CD4-positive, CD25-positive, alpha-beta regulatory T cell (primary cell): ENCODE measurements around the gene SORBS1. TPM values are rescaled to one million over a fixed set of nuclear protein-coding genes. Genes with fewer than 3 reads are reported as not detected.

ENCODE experiments used
- ATAC-seq, 2 donors: fragments of 150-1000 bp; cut with Tn5 transposase; one replicate each; pipeline ENCODE4 v1.10.0; 2021; ENCODE audit warnings: low read depth in 2 of 2, moderate number of reproducible peaks in 2 of 2, moderate library complexity in 1 of 2
- DNase-seq, 3 donors: peaks; one replicate each; pipeline versions ENCODE4 v3.0.0 to v3.0.0-alpha.2; 2012 to 2022; ENCODE audit warnings: mixed read lengths in 1 of 3
- H3K27ac ChIP-seq: one replicate; pipeline ENCODE4 v1.7.0; 2013; ENCODE audit warnings: mild to moderate bottlenecking, low read length; ENCODE audit not compliant: insufficient read depth, poor library complexity, severe bottlenecking
- H3K27me3 ChIP-seq: one replicate; pipeline ENCODE4 v1.7.0; 2013; ENCODE audit warnings: low read length; ENCODE audit not compliant: control insufficient read depth, insufficient read depth
- H3K36me3 ChIP-seq: one replicate; pipeline ENCODE4 v1.7.0; 2013; ENCODE audit warnings: mild to moderate bottlenecking, low read length, moderate library complexity; ENCODE audit not compliant: control insufficient read depth, insufficient read depth
- H3K4me1 ChIP-seq: 2 replicates; pipeline ENCODE4 v1.7.0; 2013; ENCODE audit warnings: mild to moderate bottlenecking, low read length; ENCODE audit not compliant: insufficient read depth, control insufficient read depth, poor library complexity, severe bottlenecking
- H3K4me3 ChIP-seq: one replicate; pipeline ENCODE4 v1.7.0; 2013; ENCODE audit warnings: low read depth, mild to moderate bottlenecking, low read length, moderate library complexity
- H3K9me3 ChIP-seq, 2 experiments: 1 replicate in 1 of 2; 2 replicates in 1 of 2; pipeline ENCODE4 v1.7.0; 2013; ENCODE audit warnings: low read length in 2 of 2, mild to moderate bottlenecking in 1 of 2, moderate library complexity in 1 of 2; ENCODE audit not compliant: control insufficient read depth in 2 of 2
- H3K27ac Mint-ChIP-seq, 3 donors: one replicate each; pipeline ENCODE4 v1.8.0; 2020 to 2022; ENCODE audit warnings: mild to moderate bottlenecking in 3 of 3, mixed read lengths in 3 of 3, moderate library complexity in 2 of 3
- H3K27me3 Mint-ChIP-seq: one replicate; pipeline ENCODE4 v1.8.0; 2022; ENCODE audit warnings: mild to moderate bottlenecking, mixed read lengths
- H3K36me3 Mint-ChIP-seq: one replicate; pipeline ENCODE4 v1.8.0; 2020; ENCODE audit warnings: mixed read lengths
- H3K4me1 Mint-ChIP-seq, 4 donors: one replicate each; pipeline ENCODE4 v1.8.0; 2020 to 2022; ENCODE audit warnings: mixed read lengths in 4 of 4, mild to moderate bottlenecking in 1 of 4
- H3K4me3 Mint-ChIP-seq, 4 donors: one replicate each; pipeline ENCODE4 v1.8.0; 2020 to 2022; ENCODE audit warnings: mild to moderate bottlenecking in 4 of 4, mixed read lengths in 4 of 4, moderate library complexity in 3 of 4
- H3K9me3 Mint-ChIP-seq, 7 donors: one replicate each; pipeline ENCODE4 v1.8.0; 2020 to 2022; ENCODE audit warnings: mixed read lengths in 7 of 7, mild to moderate bottlenecking in 3 of 7, moderate library complexity in 2 of 7
- polyA plus RNA-seq, 4 donors: library from polyadenylated mRNA; unstranded; fragments of 300-500 nt; fragmentation: Illumina TruSeq; gene quantifications; one replicate each; pipeline ENCODE4 v1.2.3, GENCODE V29; 2021
- total RNA-seq: library from RNA; stranded (reverse); gene quantifications from one replicate; pipeline ENCODE4 v1.2.3, GENCODE V29; 2022

The SORBS1 gene
- total and polyA plus RNA-seq, 5 donors from 2014 or later, result 0.31 to 3.7 (median 0.38) TPM

- H3K36me3 Mint-ChIP-seq, result no peaks in the 10 kb centered on the region
- Histone ChIP-seq H3K27me3 (peaks cover 3% of the 10 kb centered on the region), H3K9me3 (no peaks in the 10 kb centered on the region), H3K4me1 (peaks cover 5% of the 10 kb centered on the region), H3K36me3 (no peaks in the 10 kb centered on the region), H3K27ac (no peak overlapping the region), H3K4me3 (no peak overlapping the region)
- ATAC-seq (no peak), DNase-seq (no peak)
- H3K27me3 Mint-ChIP-seq, result peaks cover 22% of the 10 kb centered on the region
- peaks cover 5 to 19% (median 8%) of the 10 kb centered on the region in 4 donors for H3K4me1 Mint-ChIP-seq
- H3K9me3 Mint-ChIP-seq, result no peaks in the 10 kb centered on the region
- H3K27ac Mint-ChIP-seq, result peak overlapping the region in 2 of 3 donors; percentile 20 to 83
- H3K4me3 Mint-ChIP-seq, result peak overlapping the region; percentile 87 to 95 (median 94)
Observed at GRCh38 chr10:95562341-95562965, 1.3 kb upstream of the SORBS1 start.

GRCh38 chr10:95561864-95562177, 650 bp upstream of the SORBS1 start:
- no peak for DNase-seq
- peak overlapping the region; percentile 45 for H3K4me3 ChIP-seq
- peak overlapping the region; percentile 20 to 83 (median 39) for H3K27ac Mint-ChIP-seq

GRCh38 chr10:95560278-95561176, 644 bp downstream of the SORBS1 start:
- no peak overlapping the region for H3K27ac ChIP-seq
- peaks cover 5% of the 10 kb centered on the region for H3K4me1 ChIP-seq
- no peaks in the 10 kb centered on the region for H3K36me3 ChIP-seq
- ATAC-seq, result peak in 1 of 2 donors; percentile 33
- peaks cover 3% of the 10 kb centered on the region for H3K27me3 ChIP-seq
- peak overlapping the region; percentile 78 for H3K4me3 ChIP-seq
- no peaks in the 10 kb centered on the region for H3K9me3 ChIP-seq
- Mint-ChIP-seq H3K27me3 (peaks cover 30% of the 10 kb centered on the region), H3K4me1 (peaks cover 5 to 19% (median 8%) of the 10 kb centered on the region in 4 donors), H3K27ac (peak overlapping the region; percentile 89 to 98 (median 95)), H3K9me3 (no peaks in the 10 kb centered on the region), H3K4me3 (peak overlapping the region; percentile 95 to 100 (median 99)), H3K36me3 (no peaks in the 10 kb centered on the region)
- DNase-seq, result peak; percentile 24 to 58 (median 35)

More at GRCh38 chr10:95561864-95562177, 650 bp upstream of the SORBS1 start:
- H3K4me1 ChIP-seq, result peaks cover 5% of the 10 kb centered on the region
- no peak for ATAC-seq
- H3K27me3 ChIP-seq, result peaks cover 3% of the 10 kb centered on the region
- Mint-ChIP-seq H3K36me3 (no peaks in the 10 kb centered on the region), H3K9me3 (no peaks in the 10 kb centered on the region), H3K4me1 (peaks cover 5 to 19% (median 8%) of the 10 kb centered on the region in 4 donors), H3K4me3 (peak overlapping the region; percentile 87 to 95 (median 94)), H3K27me3 (peaks cover 27% of the 10 kb centered on the region)
- H3K9me3 ChIP-seq, result no peaks in the 10 kb centered on the region
- H3K36me3 ChIP-seq, result no peaks in the 10 kb centered on the region
- H3K27ac ChIP-seq, result peak overlapping the region; percentile 47

GRCh38 chr10:95559896-95560277, 1.3 kb downstream of the SORBS1 start:
- Mint-ChIP-seq H3K27ac (peak overlapping the region in 2 of 3 donors; percentile 27 to 98), H3K36me3 (no peaks in the 10 kb centered on the region), H3K4me3 (peak overlapping the region; percentile 95 to 100 (median 99)), H3K9me3 (no peaks in the 10 kb centered on the region), H3K4me1 (peaks cover 5 to 19% (median 8%) of the 10 kb centered on the region in 4 donors), H3K27me3 (peaks cover 31% of the 10 kb centered on the region)
- DNase-seq (no peak), ATAC-seq (no peak)
- peak overlapping the region; percentile 78 for H3K4me3 ChIP-seq
- H3K9me3 ChIP-seq, result no peaks in the 10 kb centered on the region
- peaks cover 5% of the 10 kb centered on the region for H3K4me1 ChIP-seq
- no peak overlapping the region for H3K27ac ChIP-seq
- H3K27me3 ChIP-seq, result peaks cover 3% of the 10 kb centered on the region
- no peaks in the 10 kb centered on the region for H3K36me3 ChIP-seq

- peak overlapping the region in 2 of 3 donors; percentile 27 to 68 for H3K27ac Mint-ChIP-seq
- peaks cover 31% of the 10 kb centered on the region for H3K27me3 Mint-ChIP-seq
Observed at GRCh38 chr10:95559471-95559870, 1.7 kb downstream of the SORBS1 start.

GRCh38 chr10:95558593-95559320, 2.4 kb downstream of the SORBS1 start:
- Histone ChIP-seq H3K27ac (no peak overlapping the region), H3K9me3 (no peaks in the 10 kb centered on the region), H3K4me3 (no peak overlapping the region), H3K36me3 (no peaks in the 10 kb centered on the region), H3K4me1 (peaks cover 5% of the 10 kb centered on the region), H3K27me3 (peaks cover 3% of the 10 kb centered on the region)
- H3K9me3 Mint-ChIP-seq, result no peaks in the 10 kb centered on the region
- no peaks in the 10 kb centered on the region for H3K36me3 Mint-ChIP-seq
- H3K4me1 Mint-ChIP-seq, result peaks cover 5 to 19% (median 8%) of the 10 kb centered on the region in 4 donors
- DNase-seq (no peak), ATAC-seq (no peak)
- peak overlapping the region in 3 of 4 donors; percentile 72 to 95 (median 90) for H3K4me3 Mint-ChIP-seq
- H3K27ac Mint-ChIP-seq, result peak overlapping the region in 1 of 3 donors; percentile 27
- peaks cover 31% of the 10 kb centered on the region for H3K27me3 Mint-ChIP-seq

More at GRCh38 chr10:95559471-95559870, 1.7 kb downstream of the SORBS1 start:
- H3K9me3 ChIP-seq, result no peaks in the 10 kb centered on the region
- ATAC-seq (no peak), DNase-seq (no peak)
- H3K4me1 ChIP-seq, result peaks cover 5% of the 10 kb centered on the region
- Mint-ChIP-seq H3K36me3 (no peaks in the 10 kb centered on the region), H3K4me1 (peaks cover 5 to 19% (median 8%) of the 10 kb centered on the region in 4 donors), H3K9me3 (no peaks in the 10 kb centered on the region), H3K4me3 (peak overlapping the region; percentile 71 to 95 (median 81))
- no peaks in the 10 kb centered on the region for H3K36me3 ChIP-seq
- no peak overlapping the region for H3K4me3 ChIP-seq
- H3K27ac ChIP-seq, result no peak overlapping the region
- H3K27me3 ChIP-seq, result peaks cover 3% of the 10 kb centered on the region

GRCh38 chr10:95556994-95557767, 4.0 kb downstream of the SORBS1 start:
- H3K4me1 Mint-ChIP-seq, result peaks cover 5 to 11% (median 8%) of the 10 kb centered on the region in 4 donors
- ATAC-seq (no peak), DNase-seq (no peak)
- peaks cover 5% of the 10 kb centered on the region for H3K4me1 ChIP-seq
- H3K27ac ChIP-seq, result no peak overlapping the region
- no peak overlapping the region for H3K27ac Mint-ChIP-seq
- H3K4me3 ChIP-seq, result no peak overlapping the region
- H3K27me3 ChIP-seq, result peaks cover 3% of the 10 kb centered on the region
- H3K4me3 Mint-ChIP-seq, result peak overlapping the region in 1 of 4 donors; percentile 12
- no peaks in the 10 kb centered on the region for H3K36me3 ChIP-seq
- no peaks in the 10 kb centered on the region for H3K9me3 ChIP-seq
- H3K9me3 Mint-ChIP-seq, result peaks cover 0 to 2% (median 0%) of the 10 kb centered on the region in 7 donors
- H3K27me3 Mint-ChIP-seq, result peaks cover 22% of the 10 kb centered on the region
- no peaks in the 10 kb centered on the region for H3K36me3 Mint-ChIP-seq
